ENCODE results near the gene TLR1.

- no peak for TF ChIP-seq CTCF (IDR thresholded peaks at IDR 0.05)
- no peak for TF ChIP-seq POLR2A (IDR thresholded peaks at IDR 0.05; ENCODE audit: low read depth)
Measured at GRCh38 chr4:38787693-38788092, 16.9 kb downstream of the TLR1 start.
